ENCODE data around the gene CYB561D2. TPM values are rescaled to one million over a fixed set of nuclear protein-coding genes. Genes with fewer than 3 reads are reported as not detected.

Gene CYB561D2
- total and polyA plus RNA-seq, 7 experiments from 2014 or later, result 23.3 to 52.9 (median 35.0) TPM

DNA sequence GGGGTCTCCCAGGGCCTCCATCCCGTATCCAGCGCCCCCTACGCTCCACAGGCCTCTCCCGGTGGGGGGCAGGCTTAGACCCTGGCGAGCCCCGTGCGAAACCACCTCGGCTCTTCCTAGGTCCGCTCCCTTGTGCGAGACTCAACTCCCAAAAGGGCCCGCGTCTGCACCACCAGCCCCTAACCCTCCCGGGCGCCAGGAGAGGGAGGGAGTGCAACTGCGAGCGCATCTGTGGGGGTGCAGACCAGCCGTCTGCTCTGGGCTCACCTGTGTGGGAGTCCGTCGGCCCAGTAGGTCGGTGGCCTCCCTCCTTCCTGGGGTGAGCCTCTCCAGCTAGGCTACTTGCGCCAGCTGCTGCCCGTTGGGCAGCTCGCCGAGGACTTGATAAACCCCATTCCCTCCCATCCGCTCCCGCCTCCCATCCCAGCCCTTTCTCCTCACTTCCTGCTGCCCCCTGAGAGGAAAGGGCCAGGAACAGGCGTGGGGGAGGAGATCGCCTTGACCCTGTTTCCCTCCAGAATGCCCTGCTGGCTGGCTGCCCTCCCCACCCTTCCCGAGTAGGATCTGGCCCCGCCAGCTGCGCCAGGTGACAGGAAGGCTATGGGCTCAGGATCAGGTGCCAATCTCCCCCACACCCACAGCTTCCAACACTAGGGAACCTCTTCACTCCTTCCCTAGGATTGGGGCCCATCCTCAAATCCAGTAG is 28.1 kb upstream of the CYB561D2 start, which contains the start of gene HYAL2:
Gene HYAL2, minus strand, starts transcription at position 360 of the 706 bp plus-strand sequence. CDS start 2,256 bp downstream, outside the sequence.
- ATAC-seq (no peak), DNase-seq (no peak)
- ChIA-PET POLR2A (interaction anchor here (1.3 to 34.0 kb wide), 3 partner anchors 14 to 34 kb away, joined by 5 to 656 read pairs (median 27); partner anchors contain the start of genes CYB561D2, NPRL2, RASSF1 and TMEM115), CTCF (interaction anchor here (0.6 to 2.7 kb wide), 4 partner anchors 14 to 30 kb away, joined by 3 to 13 read pairs (median 3); partner anchors contain the start of genes HYAL3, IFRD2 and NAA80)
- no peaks in the 10 kb centered on the region for H3K27me3 Mint-ChIP-seq
- H3K36me3 Mint-ChIP-seq, result peaks cover 0 to 4% (median 0%) of the 10 kb centered on the region in 5 donors
- Histone ChIP-seq H3K4me1 (ENCODE audit: control insufficient read depth in 2 of 2, insufficient read depth in 2 of 2, low read length in 2 of 2) (peaks cover 15 to 23% of the 10 kb centered on the region in 2 donors), H3K9me3 (ENCODE audit: control insufficient read depth in 2 of 3, low read length in 3 of 3) (no peaks in the 10 kb centered on the region), H3K27me3 (ENCODE audit: control insufficient read depth in 2 of 2, insufficient read depth in 2 of 2, low read length in 2 of 2) (no peaks in the 10 kb centered on the region), H3K27ac (ENCODE audit: low read depth, low read length) (peak within 1 kb of the TSS; percentile 95), H3K4me3 (ENCODE audit: low read length) (peak within 1 kb of the TSS; percentile 97), H3K36me3 (ENCODE audit: control insufficient read depth in 2 of 3, insufficient read depth in 3 of 3, low read length in 3 of 3) (peaks cover 0 to 14% (median 0%) of the 10 kb centered on the region in 3 experiments)
- H3K9me3 Mint-ChIP-seq, result no peaks in the 10 kb centered on the region
- peak within 1 kb of the TSS; percentile 74 to 90 (median 82) for H3K4me3 Mint-ChIP-seq
- intact Hi-C loops (cut with micrococcal nuclease), result no loop called here
- peak within 1 kb of the TSS; percentile 40 to 96 (median 93) for H3K27ac Mint-ChIP-seq
- H3K4me1 Mint-ChIP-seq, result peaks cover 17 to 49% (median 39%) of the 10 kb centered on the region in 7 donors

DNA sequence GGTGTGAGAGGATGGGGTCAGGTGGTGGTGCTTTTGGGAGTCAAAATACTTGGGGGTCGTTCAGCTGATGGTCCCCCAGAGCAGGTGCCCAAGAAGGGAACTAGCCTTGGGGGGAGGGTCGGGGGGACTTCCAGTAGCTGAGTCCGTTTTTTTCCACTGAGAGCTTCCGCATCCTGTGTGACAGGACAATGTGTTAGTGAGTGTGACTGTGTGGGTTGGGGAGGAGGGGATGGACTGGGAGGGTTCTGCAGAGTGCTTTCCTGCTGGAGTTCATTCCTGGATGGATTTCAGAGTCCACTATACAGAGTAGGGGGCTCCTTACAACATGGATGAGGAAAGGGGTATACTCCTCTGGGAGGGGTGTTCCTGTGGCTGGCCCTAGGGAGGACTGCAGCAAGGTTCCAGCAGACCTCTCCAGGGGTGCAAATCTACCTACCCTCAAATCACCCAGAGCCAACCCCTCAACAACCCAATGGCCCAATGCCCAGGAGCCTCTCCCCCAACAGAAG is 27.5 kb upstream of the CYB561D2 start:
- ChIA-PET POLR2A (interaction anchor here (1.3 to 34.0 kb wide), 3 partner anchors 12 to 33 kb away, joined by 3 to 656 read pairs (median 27); partner anchors contain the start of genes CYB561D2, NPRL2, TMEM115 and ZMYND10), CTCF (interaction anchor here (0.6 to 2.7 kb wide), 5 partner anchors 14 to 231 kb away, joined by 3 to 13 read pairs (median 3); partner anchors contain the start of genes HYAL3, IFRD2 and NAA80)
- Histone ChIP-seq H3K36me3 (ENCODE audit: control insufficient read depth in 2 of 3, insufficient read depth in 3 of 3, low read length in 3 of 3) (peaks cover 0 to 18% (median 0%) of the 10 kb centered on the region in 3 experiments), H3K4me3 (ENCODE audit: low read length) (no peak overlapping the region), H3K4me1 (ENCODE audit: control insufficient read depth in 2 of 2, insufficient read depth in 2 of 2, low read length in 2 of 2) (peaks cover 16 to 23% of the 10 kb centered on the region in 2 donors), H3K27me3 (ENCODE audit: control insufficient read depth in 2 of 2, insufficient read depth in 2 of 2, low read length in 2 of 2) (no peaks in the 10 kb centered on the region), H3K9me3 (ENCODE audit: control insufficient read depth in 2 of 3, low read length in 3 of 3) (no peaks in the 10 kb centered on the region), H3K27ac (ENCODE audit: low read depth, low read length) (no peak overlapping the region)
- peak overlapping the region in 8 of 9 donors; percentile 12 to 81 (median 52) for H3K27ac Mint-ChIP-seq
- intact Hi-C loops (cut with micrococcal nuclease), result no loop called here
- DNase-seq, result no peak
- H3K36me3 Mint-ChIP-seq, result peaks cover 0 to 4% (median 0%) of the 10 kb centered on the region in 5 donors
- H3K9me3 Mint-ChIP-seq, result no peaks in the 10 kb centered on the region
- H3K4me1 Mint-ChIP-seq, result peaks cover 17 to 52% (median 43%) of the 10 kb centered on the region in 7 donors
- ATAC-seq, result no peak
- H3K4me3 Mint-ChIP-seq, result peak overlapping the region in 6 of 10 donors; percentile 15 to 48 (median 31)
- no peaks in the 10 kb centered on the region for H3K27me3 Mint-ChIP-seq

DNA sequence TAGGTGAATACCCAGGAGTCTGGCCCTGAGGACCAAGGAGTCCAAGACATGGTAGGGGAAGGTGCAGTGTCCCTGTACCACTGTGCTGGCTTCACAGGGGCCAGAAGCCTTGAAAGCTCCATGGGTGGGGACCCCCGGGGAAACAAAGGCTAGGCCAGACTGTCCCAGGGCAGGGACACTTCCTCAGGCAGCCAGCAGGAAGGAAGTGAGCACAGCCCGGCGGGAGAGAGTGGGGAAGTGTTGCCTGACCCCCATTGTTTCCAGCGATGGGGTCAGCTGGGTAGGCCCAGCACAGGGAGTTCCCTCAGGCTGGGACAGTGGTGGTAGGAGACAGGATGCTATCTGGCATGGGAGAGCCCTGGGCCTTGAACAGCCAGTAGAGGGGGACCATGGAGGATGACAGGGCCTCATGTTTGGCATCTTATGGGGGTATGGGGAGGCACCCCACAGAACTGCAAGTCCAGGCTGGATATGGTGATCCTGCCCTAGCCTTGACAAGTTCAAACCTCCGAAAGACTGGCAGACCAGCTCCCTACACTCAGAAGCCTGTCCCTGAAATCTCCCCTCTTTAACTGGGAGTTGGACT is 27.0 kb upstream of the CYB561D2 start:
- H3K4me1 ChIP-seq (ENCODE audit: control insufficient read depth in 2 of 2, insufficient read depth in 2 of 2, low read length in 2 of 2), result peaks cover 21 to 23% of the 10 kb centered on the region in 2 donors
- Mint-ChIP-seq H3K27ac (peak overlapping the region in 5 of 9 donors; percentile 34 to 78 (median 51)), H3K4me1 (peaks cover 17 to 53% (median 45%) of the 10 kb centered on the region in 7 donors), H3K27me3 (no peaks in the 10 kb centered on the region), H3K4me3 (peak overlapping the region in 1 of 10 donors; percentile 40), H3K9me3 (no peaks in the 10 kb centered on the region), H3K36me3 (peaks cover 0 to 4% (median 0%) of the 10 kb centered on the region in 5 donors)
- no peaks in the 10 kb centered on the region for H3K27me3 ChIP-seq (ENCODE audit: control insufficient read depth in 2 of 2, insufficient read depth in 2 of 2, low read length in 2 of 2)
- DNase-seq, result no peak
- peaks cover 0 to 18% (median 0%) of the 10 kb centered on the region in 3 experiments for H3K36me3 ChIP-seq (ENCODE audit: control insufficient read depth in 2 of 3, insufficient read depth in 3 of 3, low read length in 3 of 3)
- intact Hi-C loops (cut with micrococcal nuclease), result loop anchor here (1.0 to 2.0 kb wide), 2 partner anchors 49 to 97 kb away; no protein-coding TSS in a partner anchor
- no peak overlapping the region for H3K27ac ChIP-seq (ENCODE audit: low read depth, low read length)
- H3K4me3 ChIP-seq (ENCODE audit: low read length), result no peak overlapping the region
- POLR2A ChIA-PET, result interaction anchor here (0.6 to 34.0 kb wide), 6 partner anchors 11 to 383 kb away, joined by 3 to 656 read pairs (median 18); partner anchors contain the start of genes CYB561D2, HYAL3, NAA80 and NPRL2
- H3K9me3 ChIP-seq (ENCODE audit: control insufficient read depth in 2 of 3, low read length in 3 of 3), result no peaks in the 10 kb centered on the region
- ATAC-seq, result no peak
- CTCF ChIA-PET, result interaction anchor here (0.6 to 2.7 kb wide), 8 partner anchors 10 to 232 kb away, joined by 3 to 13 read pairs (median 4); partner anchors contain the start of genes HYAL3 and NAA80

DNA sequence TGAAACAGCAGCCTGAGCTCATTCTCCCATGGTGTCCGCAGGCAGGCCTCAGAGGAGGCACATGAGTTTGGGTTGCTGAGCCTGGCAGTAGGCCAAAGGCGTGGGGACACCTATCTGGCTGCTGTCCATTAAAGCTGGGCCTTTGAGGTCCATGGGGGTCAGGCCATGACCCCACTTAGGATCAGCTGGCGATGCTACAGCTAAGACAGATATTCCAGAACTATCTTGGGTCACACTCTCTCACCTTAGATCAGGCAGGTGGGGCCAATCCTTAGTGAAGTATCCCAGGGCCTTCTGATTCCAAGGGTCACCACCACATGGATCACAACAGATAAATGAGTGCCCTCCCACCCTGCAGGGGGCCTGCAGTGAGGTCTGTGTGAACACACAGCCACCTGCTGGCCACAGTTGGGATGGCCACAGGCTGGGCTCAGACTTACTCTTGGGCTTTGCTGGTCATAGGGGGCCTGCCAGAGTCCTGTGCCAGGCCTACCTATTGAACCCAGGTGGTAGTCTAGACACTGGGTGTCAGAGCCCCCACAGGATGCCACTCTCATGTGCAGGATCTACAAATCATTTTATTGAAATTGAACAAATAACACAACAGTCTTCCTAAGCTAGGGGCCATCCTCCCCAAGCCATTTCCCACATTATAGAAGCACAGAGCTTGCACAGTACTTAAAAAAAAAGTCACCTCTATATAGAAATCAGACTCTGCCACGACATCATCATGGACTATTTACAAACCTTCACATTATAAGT is 26.1 kb upstream of the CYB561D2 start:
- H3K4me1 Mint-ChIP-seq, result peaks cover 17 to 46% (median 39%) of the 10 kb centered on the region in 7 donors
- no peaks in the 10 kb centered on the region for H3K9me3 Mint-ChIP-seq
- CTCF ChIA-PET, result interaction anchor here (1.0 to 2.7 kb wide), 9 partner anchors 9 to 129 kb away, joined by 3 to 13 read pairs (median 4); partner anchors contain the start of genes HYAL3 and NAA80
- Histone ChIP-seq H3K9me3 (ENCODE audit: control insufficient read depth in 2 of 3, low read length in 3 of 3) (no peaks in the 10 kb centered on the region), H3K27ac (ENCODE audit: low read depth, low read length) (no peak overlapping the region), H3K27me3 (ENCODE audit: control insufficient read depth in 2 of 2, insufficient read depth in 2 of 2, low read length in 2 of 2) (no peaks in the 10 kb centered on the region), H3K36me3 (ENCODE audit: control insufficient read depth in 2 of 3, insufficient read depth in 3 of 3, low read length in 3 of 3) (peaks cover 0 to 20% (median 0%) of the 10 kb centered on the region in 3 experiments), H3K4me3 (ENCODE audit: low read length) (no peak overlapping the region), H3K4me1 (ENCODE audit: control insufficient read depth in 2 of 2, insufficient read depth in 2 of 2, low read length in 2 of 2) (peaks cover 21 to 23% of the 10 kb centered on the region in 2 donors)
- H3K27me3 Mint-ChIP-seq, result no peaks in the 10 kb centered on the region
- H3K36me3 Mint-ChIP-seq, result peaks cover 0 to 4% (median 0%) of the 10 kb centered on the region in 5 donors
- DNase-seq (peak in 8 of 9 donors; percentile 24 to 67 (median 46)), ATAC-seq (peak; percentile 28)
- peak overlapping the region; percentile 32 to 86 (median 68) for H3K27ac Mint-ChIP-seq
- peak overlapping the region in 6 of 10 donors; percentile 16 to 75 (median 37) for H3K4me3 Mint-ChIP-seq
- intact Hi-C loops (cut with micrococcal nuclease), result loop anchor here (1.0 to 2.0 kb wide), 2 partner anchors 50 to 98 kb away; no protein-coding TSS in a partner anchor
- POLR2A ChIA-PET, result interaction anchor here (0.6 to 34.0 kb wide), 6 partner anchors 10 to 383 kb away, joined by 3 to 656 read pairs (median 6); partner anchors contain the start of genes CYB561D2, HYAL3, NAA80 and NPRL2

DNA sequence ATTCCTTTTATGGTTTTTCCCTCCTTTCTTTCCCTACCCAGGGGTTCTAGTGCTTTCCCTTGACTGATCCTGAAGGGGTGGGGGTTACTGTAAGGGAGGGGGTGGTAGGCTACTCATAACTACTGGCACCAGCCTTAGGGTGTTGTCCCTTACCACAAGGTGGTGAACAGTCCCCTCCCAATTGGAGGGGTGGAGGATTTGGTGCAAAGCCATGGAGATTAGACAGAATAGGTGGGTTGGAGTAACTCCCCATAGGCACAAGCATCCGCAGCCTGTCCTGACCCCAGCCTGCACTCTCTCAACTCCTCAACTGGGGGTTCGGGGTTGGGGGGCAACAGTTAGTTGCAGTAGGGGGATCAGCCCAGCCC is 25.6 kb upstream of the CYB561D2 start:
- intact Hi-C loops (cut with micrococcal nuclease), result loop anchor here in 1 of 2 donors (2.0 kb wide), 1 partner anchor 98 kb away; no protein-coding TSS in a partner anchor
- Histone ChIP-seq H3K36me3 (ENCODE audit: control insufficient read depth in 2 of 3, insufficient read depth in 3 of 3, low read length in 3 of 3) (peaks cover 0 to 25% (median 0%) of the 10 kb centered on the region in 3 experiments), H3K4me3 (ENCODE audit: low read length) (no peak overlapping the region), H3K27ac (ENCODE audit: low read depth, low read length) (no peak overlapping the region), H3K9me3 (ENCODE audit: control insufficient read depth in 2 of 3, low read length in 3 of 3) (no peaks in the 10 kb centered on the region), H3K4me1 (ENCODE audit: control insufficient read depth in 2 of 2, insufficient read depth in 2 of 2, low read length in 2 of 2) (peaks cover 21 to 22% of the 10 kb centered on the region in 2 donors), H3K27me3 (ENCODE audit: control insufficient read depth in 2 of 2, insufficient read depth in 2 of 2, low read length in 2 of 2) (no peaks in the 10 kb centered on the region)
- H3K27me3 Mint-ChIP-seq, result no peaks in the 10 kb centered on the region
- DNase-seq (no peak), ATAC-seq (no peak)
- CTCF ChIA-PET, result interaction anchor here (1.0 to 2.7 kb wide), 5 partner anchors 9 to 129 kb away, joined by 3 to 13 read pairs (median 4); no protein-coding TSS in a partner anchor
- H3K9me3 Mint-ChIP-seq, result no peaks in the 10 kb centered on the region
- H3K4me3 Mint-ChIP-seq, result peak overlapping the region in 3 of 10 donors; percentile 6 to 75 (median 18)
- peaks cover 0 to 4% (median 0%) of the 10 kb centered on the region in 5 donors for H3K36me3 Mint-ChIP-seq
- peaks cover 13 to 43% (median 33%) of the 10 kb centered on the region in 7 donors for H3K4me1 Mint-ChIP-seq
- H3K27ac Mint-ChIP-seq, result peak overlapping the region in 6 of 9 donors; percentile 10 to 78 (median 34)
- POLR2A ChIA-PET, result interaction anchor here (0.6 to 34.0 kb wide), 4 partner anchors 12 to 55 kb away, joined by 3 to 656 read pairs (median 20); partner anchors contain the start of genes CYB561D2, HYAL3, NAA80 and NPRL2
